GM19395 (cell line): ENCODE measurements around the gene SLC22A4.

ENCODE experiments used
- ATAC-seq: cut with Tn5 transposase; IDR thresholded peaks from one replicate; pipeline ENCODE4 v1.9.1; 2021; ENCODE audit warnings: mild to moderate bottlenecking, moderate library complexity; ENCODE audit not compliant: unreplicated experiment

SLC22A4 gene

DNA sequence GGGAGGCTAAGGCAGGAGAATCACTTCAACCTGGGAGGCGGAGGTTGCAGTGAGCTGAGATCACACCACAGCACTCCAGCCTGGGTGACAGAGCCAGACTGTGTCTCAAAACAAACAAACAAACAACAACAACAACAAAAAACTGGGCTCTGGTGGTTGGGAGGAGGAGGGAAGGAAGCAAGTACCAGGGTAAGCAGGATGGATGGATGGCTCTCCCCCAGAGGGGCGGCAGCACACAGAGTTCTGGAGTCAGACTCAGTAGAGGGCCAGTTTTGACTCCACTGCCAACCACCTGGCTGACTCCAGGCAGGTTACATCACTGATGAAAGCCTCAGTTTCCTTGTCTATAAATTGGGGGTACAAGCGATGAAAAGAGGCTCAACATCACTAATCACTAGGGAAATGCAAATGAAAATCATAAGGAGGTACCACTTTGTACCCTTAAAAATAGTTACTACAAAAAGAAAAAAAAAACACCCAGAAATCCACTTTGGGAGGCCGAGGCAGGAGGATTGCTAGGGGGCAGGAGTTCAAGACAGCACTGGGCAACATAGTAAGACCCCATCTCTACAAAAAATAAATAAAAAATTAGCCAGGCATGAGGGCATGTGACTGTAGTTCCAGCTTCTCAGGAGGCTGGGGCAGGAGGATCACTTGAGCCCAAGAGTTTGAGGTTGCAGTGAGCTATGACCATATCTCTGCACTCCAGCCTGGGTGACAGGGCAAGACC, 3.2 kb downstream of the SLC22A4 start:
- no peak for ATAC-seq

DNA sequence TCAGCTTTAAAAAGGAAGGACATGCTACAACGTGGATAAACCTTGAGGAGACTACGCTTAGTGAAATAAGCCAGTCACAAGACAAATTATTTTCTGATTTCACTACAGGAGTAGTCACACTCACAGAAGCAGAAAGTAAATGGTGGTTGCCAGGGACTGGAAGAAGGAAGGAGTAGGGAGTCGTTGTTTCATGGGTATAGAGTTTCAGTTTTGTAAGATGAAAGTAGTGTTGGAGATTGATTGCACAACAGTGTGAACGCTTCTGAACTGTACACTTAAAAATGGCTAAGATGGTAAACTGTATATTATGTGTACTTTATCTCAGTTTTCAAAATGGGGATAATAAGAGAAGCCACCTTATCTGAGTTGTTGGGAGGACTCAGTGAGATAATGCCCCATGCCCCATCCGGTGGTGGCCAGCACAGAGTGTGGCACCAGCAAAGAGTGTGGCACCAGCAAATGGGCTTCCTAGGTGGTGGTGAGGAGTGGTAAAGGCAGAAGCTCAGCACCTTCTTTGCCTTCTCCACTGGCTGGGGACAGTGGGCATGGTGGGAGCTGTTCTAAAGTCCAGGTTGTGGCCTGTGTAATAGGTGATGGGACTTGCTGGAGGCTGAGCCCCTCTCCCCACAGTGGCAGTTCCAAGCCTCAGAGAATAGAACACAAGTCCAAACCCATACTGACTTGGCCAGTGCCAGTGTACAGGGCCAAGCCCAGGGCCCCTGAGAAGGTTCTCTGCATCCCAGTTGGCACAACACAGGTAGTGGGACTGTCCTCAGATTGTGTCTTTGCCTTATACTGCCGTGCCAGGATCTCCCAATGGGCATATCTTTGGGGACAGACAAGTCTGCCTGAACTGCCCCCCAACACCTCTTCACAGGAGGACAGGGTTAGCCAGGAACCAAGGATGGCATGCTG, 4.4 kb downstream of the SLC22A4 start:
- ATAC-seq: no peak

DNA sequence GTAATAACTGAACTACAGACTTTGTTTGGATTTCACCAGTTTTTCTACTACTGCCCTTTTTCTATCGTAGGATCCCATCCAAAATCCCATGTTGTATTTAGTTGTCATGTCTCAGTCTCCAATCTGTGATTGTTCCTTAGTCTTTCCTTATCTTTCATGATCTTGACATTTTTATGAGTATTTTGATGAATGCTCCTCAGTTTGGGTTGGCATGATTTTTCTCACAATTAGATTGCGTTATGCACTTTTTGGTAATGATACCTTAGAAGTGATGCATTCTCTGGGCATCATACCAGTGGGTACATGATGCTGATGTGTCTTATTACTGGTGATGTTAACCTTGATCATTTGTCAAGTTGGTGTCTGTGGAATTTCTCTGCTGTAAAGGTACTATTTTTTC, 5.7 kb downstream of the SLC22A4 start:
- no peak for ATAC-seq

DNA sequence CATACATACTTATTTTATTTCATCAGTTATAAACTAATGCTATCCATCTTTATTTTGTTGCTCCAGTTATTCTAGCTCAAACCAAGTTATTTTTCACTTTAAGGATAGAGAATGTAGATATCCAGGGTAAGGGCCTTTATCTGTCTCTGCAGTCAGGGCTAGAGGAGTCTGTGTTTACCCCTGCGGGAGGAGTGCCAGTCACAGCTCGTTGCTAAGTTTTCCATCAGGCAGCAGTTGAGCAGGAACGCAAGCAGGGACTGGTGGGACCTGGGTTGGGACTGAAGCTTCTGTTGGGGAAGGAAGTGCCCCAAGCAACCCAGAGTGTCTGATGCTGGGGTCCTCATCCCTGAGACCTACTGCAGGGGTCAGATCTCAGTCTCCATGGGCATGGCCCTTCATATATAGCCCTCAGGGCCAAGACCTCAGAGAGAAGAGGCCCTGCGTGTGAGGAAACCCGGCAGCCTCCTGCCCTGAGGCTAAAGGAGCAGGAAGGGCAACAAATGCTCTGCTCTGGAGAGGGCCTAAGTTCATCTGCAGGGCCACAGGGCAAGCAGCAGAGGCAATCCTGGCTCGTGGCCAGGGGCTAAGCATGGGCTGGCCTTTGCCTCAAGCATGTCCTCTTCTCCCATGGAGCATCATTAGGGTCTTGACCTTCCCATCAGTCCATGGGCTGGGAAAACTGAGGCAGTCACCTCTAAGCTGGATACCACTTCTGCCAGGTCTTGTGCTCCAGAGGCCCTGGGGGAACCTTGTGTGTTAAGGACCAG, 6.6 kb downstream of the SLC22A4 start:
- ATAC-seq: no peak

DNA sequence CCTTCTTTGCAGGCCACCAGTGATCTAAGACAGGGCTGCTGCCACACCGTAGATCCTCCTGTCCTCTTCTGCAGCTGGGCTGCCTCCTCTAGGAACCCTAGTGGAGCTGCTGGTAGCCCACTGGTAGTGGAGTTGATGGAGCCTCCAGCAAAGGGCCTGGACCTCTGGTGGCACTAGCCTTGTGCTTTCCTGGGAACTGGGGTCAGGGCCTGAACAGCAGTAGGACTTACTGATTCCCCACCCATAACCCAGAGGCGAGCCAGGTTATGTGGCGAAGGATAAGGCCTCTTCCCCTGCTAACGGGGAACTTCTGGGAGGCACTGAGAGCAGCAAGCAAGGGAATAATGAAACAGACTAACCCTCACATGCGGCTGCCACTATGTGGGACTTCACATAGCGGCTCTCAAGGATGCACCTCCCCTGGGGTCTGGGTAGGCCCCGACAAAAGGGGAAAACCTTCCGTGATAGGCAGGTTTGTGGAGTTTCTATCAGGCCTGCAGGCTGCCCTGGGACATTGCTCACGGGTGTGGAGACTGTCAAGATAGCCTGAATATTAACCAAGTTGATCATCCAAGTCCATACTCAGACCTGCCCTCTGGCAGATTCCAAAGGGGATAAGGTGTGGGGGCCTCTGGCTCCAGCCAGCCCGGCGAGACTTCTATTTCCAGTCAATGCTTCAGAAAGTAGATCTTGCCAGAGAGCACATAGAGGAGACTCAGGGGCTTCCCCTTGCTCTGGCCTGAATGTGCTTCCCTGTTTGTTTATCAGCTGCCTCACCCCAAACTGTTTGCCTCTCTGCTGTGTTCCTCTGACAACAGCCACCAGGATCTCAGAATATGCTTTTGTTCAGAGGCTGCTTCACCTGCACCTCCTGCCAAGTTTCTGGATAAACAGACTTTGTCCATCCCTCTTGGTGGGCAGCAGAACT, 7.4 kb downstream of the SLC22A4 start:
- ATAC-seq: no peak

DNA sequence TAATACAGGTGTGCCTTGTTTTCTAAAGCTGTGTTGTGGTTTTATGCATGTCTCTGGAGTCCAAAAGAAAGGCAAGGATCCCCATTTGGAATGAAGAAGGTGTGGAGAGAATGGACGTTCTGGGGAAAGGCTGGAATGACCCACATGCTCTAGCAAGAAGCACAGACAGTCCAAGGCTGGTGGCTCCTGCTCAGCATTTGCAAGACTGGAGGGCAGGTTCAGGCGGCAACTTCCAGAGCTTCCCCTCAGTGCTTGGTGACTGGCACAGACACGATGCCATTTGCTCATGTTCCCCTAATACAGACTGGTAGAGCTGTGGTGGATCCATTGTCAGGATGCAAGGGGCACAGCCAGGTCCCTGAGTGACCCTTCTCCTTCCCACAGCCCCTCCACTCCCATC, 8.2 kb downstream of the SLC22A4 start:
- ATAC-seq: no peak

DNA sequence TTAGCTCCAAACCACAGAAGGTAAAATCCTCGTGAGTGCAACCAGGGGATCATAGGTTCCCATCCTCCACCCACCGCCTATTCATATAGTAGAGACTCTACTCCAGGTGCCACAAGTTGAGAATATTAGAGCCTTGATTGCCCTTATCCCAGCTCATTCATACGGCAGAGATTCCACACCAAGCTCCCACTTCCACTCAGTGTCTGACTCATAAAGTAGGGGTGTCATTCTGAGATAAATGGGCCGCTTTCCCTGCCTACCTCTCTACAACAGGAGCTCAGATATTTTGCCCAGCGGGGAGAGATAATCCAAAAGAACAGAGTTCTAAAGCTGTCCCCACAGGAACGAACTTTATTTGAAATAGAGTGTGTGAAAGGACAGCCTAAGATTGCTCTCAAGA, 9.4 kb downstream of the SLC22A4 start:
- no peak for ATAC-seq

DNA sequence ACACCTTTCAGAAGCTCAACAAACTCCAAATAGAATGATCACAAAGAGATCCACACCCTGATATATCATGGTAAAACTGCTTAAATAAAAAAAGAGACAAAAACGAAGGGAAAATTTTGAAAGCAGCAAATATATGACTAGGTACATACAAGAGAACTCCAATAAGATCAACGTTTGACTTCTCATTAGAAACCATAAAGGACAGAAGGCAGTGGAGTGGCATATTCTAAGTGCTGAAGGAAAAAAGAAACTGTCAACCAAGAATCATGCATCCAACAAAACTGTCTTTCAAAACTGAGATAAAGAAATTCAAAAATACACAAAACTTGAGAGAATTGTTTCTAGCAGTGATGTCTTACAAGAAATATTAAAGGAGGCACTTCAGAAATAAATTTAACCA, 11.2 kb downstream of the SLC22A4 start:
- no peak for ATAC-seq

DNA sequence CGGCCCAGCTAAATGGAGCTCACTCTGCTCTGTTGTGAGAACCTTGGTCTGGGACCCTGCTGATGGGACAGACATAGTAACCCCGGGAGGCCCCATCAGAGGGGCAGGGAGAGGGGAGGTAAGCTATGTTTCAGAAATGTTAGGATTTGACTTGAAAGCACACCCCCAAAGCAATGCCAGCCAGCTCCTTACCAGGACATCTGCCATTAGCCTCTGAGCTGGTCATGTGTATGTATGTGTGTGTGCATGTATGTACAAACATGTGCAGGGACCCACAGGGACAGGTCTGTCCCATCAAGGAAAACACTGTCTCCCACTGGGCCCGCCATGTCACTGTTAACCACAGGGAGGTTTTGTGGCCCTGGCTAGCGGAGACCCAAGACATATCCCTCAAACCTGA, 14.5 kb downstream of the SLC22A4 start:
- no peak for ATAC-seq

DNA sequence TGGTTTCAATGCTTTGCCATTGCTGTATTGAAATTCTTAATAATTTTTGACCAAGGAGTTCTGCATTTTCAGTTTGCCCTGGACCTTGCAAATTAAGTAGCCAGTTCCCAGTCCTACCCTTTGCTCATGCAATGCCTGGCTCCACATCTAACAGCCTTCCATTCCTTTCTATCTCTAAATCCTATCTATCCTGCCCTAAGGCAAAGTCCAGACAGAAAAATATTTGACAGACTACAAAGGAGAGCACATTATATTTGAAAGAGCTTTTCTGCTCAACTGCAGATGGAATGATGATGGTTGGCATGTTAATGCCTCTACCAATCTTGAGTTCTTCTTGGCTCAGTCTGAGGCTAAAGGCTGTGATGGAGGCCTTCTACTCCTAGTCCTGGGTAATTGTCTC, 15.5 kb downstream of the SLC22A4 start:
- no peak for ATAC-seq

DNA sequence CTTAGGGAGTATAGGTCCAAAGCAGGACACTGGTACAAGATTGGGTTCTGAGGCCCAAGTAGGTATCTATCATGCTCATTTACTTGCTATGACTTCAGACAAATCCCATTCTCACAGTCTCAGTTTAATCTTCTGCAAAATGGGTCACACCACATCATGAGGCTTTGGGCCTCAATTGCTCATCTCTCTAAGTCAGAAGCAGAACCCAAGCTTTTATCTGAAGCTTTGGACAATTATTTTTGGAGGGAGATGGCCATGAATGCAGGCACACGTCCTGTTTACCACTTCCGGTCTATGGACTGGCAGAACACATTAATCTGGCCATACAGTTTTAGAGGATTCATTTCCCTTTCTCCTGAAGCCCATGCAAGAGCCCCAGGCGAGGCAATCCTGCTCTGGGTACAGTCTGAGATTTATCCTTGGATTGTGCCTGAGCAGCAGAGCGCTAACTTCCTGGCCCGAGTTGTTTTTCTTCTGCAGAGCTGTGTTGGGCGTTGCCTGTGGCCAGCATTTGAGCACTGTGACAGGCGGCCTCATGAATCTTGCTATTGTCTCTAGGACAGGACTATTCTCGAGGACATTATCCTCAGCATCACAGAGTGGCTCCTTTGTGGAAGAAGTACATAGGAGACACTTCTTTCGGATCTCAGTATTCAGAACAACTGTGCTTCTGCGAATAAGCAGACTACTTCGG, 16.1 kb downstream of the SLC22A4 start:
- no peak for ATAC-seq

DNA sequence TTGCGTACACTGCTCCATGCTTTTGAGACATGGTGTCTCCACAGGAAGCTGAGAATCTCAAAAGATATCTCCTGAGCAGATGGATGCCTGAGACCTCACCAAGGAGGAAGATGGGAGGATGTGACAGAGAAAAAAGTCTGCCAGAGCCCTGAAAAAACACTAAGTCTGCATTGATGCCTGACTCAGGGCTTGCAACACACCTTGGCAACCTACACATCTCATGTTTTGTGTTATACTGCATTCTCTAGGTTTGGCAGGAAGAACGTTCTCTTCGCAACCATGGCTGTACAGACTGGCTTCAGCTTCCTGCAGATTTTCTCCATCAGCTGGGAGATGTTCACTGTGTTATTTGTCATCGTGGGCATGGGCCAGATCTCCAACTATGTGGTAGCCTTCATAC, 19.2 kb downstream of the SLC22A4 start:
- no peak for ATAC-seq

DNA sequence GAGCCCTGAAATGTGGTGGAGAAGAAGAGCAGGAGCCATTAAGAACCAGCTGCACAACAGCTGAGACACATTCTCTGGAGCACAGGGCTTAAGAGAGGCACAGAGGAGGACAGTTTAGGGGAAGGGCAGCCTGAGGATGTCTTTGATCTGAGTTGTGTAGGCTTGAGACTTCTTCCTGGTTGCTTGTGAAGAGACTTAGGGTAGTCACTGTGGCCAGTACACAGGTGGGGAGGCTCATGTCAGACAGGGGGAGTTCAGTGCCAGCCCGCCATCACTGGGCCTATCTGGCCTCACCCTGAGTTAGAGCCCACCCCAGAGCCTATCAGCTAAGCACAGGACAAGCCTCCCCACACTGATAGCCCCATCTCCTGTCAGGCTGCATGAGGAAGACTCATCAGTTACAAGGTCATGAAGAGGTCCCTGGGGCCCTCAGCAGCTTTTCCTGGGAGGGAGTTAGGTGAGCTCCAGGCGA, 19.8 kb downstream of the SLC22A4 start:
- no peak for ATAC-seq

DNA sequence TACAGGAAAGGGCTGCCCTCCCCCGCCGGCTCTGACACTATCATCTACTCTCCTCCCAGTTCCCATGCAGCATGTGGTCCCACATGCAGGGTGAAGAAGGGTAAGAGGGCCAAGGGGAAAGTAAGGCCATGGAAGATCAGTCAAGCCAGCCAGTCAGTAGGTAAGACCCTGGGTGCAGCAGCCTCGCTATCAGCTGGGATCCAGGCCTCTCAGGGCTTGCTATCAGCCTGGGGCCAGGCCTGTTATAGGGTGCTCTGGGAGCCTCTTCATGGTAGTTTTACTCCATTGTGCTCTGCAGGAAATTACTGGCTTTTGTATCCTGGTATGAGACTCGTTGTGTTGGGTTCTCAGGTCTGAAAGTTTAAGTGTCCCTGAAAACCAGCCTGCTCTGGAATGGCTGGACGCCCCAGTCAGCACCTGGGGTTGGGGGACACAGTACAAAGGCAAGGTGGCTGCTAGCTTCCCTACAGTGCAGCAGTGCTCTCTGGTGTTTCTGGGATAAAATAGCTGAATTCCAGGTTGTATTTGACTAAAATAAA, 21.4 kb downstream of the SLC22A4 start:
- no peak for ATAC-seq

DNA sequence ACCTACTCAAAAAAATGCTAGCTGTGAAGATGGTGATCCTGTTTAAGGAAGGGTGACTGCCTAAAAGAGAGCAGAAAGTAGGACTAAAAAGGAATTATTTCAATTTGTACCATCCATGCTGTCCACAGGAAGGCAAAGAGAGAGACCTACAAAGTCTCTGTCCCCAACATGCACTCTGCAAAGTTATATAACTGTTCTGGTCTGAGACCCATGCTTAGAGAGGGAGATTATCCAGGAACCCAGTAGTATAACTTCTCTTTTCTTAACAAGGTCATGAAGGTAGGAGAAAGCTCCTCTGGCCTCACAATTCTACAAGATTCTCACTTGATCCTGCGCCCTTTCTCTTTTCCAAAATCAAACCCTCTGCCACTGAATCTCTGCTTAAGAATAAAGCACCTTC, 25.8 kb downstream of the SLC22A4 start:
- ATAC-seq: no peak

DNA sequence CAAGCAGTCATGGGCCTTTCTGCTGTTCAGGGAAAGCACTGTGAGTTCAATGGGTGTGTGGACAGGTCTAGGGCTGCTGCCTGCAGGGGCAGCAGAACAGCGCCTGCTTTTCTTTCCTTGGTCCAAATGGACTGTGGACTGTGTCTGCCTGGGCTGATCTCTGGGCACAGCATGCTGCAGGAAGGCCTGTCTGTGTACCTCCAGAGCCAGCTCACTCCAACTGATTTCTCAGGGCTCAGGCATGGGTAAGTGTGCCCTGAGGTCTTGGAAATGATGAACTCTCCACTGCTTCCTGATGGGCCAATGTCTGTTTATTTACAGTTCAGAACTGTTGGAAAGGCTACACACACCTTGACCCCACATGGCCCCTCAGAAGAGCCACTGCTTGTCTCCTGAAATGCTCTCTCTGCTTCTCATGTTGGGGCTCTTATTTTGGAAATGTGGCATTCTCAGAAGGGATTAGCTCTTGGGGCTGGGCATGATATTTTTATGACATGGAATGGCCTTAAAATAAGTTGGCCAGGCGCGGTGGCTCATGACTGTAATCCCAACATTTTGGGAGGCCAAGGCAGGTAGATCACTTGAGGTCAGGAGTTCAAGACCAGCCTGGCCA, 27.0 kb downstream of the SLC22A4 start:
- ATAC-seq: no peak

DNA sequence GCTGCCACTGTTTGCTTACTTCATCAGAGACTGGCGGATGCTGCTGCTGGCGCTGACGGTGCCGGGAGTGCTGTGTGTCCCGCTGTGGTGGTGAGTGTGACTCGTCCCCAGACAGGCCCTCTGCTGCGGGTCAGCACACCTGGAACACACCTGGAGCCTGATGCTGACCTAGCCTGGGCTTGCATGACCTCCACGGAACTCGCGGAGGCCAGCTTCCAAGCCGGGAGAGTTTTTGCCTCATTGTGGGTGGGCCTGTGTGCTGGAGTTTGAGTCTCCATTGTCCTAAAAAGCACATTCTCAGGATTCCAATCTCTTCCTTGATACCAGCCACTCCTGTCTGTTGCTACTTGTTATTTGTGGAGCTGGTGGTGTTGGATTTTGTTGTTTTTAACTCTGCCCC, 28.1 kb downstream of the SLC22A4 start:
- ATAC-seq: no peak

DNA sequence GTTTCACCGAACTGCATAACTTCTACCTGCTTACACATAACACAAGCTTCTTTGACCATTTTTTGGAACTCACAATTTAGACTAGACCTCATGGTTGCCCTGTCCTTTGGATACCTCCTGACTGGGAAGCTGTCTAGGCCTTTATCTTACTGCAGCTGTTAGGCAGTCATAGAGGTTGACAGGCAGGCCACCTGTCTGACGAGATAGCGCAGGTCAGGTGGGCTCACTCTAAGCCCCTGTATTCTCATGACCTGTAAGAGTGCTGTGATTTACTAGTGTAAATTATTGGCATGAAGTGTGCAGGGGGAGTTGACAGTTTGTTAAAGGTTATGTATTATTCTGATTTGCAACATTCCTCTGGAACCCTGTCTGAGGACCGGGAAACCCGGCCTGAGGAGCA, 29.0 kb downstream of the SLC22A4 start:
- no peak for ATAC-seq

DNA sequence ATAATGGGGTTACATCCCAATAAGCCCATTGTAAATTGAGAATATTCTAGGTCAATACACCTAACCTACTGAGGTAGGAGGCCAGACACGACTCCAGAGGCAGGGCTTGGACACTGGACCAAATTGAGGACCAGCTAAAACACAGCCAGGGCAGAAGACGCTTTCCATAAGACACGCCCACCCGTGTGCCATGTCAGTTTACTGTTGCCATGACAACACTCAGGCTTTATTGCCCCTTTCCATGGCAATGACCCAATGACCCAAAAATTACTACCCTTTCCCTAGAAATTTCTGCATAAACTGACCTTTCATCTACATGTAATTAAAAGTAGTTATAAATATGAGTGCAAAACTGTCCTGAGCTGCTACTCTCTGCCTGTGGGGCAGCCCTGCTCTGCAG, 31.5 kb downstream of the SLC22A4 start:
- no peak for ATAC-seq
